B cell (primary cell): ENCODE results near the gene CRYAA.
"Not testable (repeated sequence)": the region's sequence is repeated elsewhere in the genome, so short reads cannot be mapped to it uniquely, and the experiment has no call there.

Experiments used
- EZH2 ChIP-seq: IDR thresholded peaks from 2 replicates; pipeline ENCODE4 v1.6.1; 2012; ENCODE audit warnings: borderline replicate concordance, low read depth, mild to moderate bottlenecking, moderate library complexity, low read length; ENCODE audit not compliant: insufficient read depth, poor library complexity, severe bottlenecking
- TF ChIP-seq, protein P1 (sequence below): fragments of 200-600 bp; IDR thresholded peaks from one replicate; pipeline ENCODE4 v1.8.0; 2022; ENCODE audit warnings: antibody characterized with exemption, mild to moderate bottlenecking

DNA sequence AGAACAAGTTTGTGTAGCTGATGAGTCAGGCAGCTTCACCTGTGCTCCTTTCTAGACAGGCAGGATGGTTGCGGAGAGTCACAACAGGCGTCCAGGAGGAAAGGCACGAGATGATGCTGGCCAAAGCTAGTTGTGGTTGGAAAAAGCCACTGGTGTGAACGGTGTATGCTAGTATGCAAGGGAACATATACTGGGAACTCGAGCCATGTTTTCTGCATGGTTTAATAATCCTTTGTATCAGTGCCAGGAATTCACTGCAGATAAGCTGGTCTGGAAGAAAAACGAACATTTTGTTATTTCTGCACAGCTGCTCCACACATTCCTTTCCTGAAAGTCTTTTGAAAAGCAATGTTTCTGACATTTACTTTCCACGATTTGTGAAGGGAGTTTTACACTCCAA, 38.7 kb upstream of the CRYAA start:
- TF ChIP-seq, protein P1, sequence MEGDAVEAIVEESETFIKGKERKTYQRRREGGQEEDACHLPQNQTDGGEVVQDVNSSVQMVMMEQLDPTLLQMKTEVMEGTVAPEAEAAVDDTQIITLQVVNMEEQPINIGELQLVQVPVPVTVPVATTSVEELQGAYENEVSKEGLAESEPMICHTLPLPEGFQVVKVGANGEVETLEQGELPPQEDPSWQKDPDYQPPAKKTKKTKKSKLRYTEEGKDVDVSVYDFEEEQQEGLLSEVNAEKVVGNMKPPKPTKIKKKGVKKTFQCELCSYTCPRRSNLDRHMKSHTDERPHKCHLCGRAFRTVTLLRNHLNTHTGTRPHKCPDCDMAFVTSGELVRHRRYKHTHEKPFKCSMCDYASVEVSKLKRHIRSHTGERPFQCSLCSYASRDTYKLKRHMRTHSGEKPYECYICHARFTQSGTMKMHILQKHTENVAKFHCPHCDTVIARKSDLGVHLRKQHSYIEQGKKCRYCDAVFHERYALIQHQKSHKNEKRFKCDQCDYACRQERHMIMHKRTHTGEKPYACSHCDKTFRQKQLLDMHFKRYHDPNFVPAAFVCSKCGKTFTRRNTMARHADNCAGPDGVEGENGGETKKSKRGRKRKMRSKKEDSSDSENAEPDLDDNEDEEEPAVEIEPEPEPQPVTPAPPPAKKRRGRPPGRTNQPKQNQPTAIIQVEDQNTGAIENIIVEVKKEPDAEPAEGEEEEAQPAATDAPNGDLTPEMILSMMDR: not testable (repeated sequence)
- TF ChIP-seq EZH2: not testable (repeated sequence)
